ENCODE data around the gene HIPK1.
"Not testable (repeated sequence)": the region's sequence is repeated elsewhere in the genome, so short reads cannot be mapped to it uniquely, and the experiment has no call there.

HIPK1 gene

GRCh38 chr1:114010433-114011184, 81.5 kb downstream of the HIPK1 start:
- no peak for DNase-seq
- H3K27ac ChIP-seq: no peak overlapping the region

GRCh38 chr1:114011796-114012195, 82.7 kb downstream of the HIPK1 start:
- no peak for DNase-seq
- Histone ChIP-seq H3K27ac (no peak overlapping the region), H3K27me3 (ENCODE audit: insufficient read depth, low read depth, severe bottlenecking) (no peaks in the 10 kb centered on the region), H3K36me3 (no peaks in the 10 kb centered on the region), H3K4me3 (ENCODE audit: low read depth, low read length) (no peak overlapping the region), H3K9me3 (ENCODE audit: severe bottlenecking) (no peaks in the 10 kb centered on the region)
- no peak for TF ChIP-seq CTCF (IDR thresholded peaks at IDR 0.05; ENCODE audit: low read depth, low read length)

More at GRCh38 chr1:114010433-114011184, 81.5 kb downstream of the HIPK1 start:
- Histone ChIP-seq H3K9me3 (ENCODE audit: severe bottlenecking) (no peaks in the 10 kb centered on the region), H3K36me3 (no peaks in the 10 kb centered on the region), H3K27me3 (ENCODE audit: insufficient read depth, low read depth, severe bottlenecking) (no peaks in the 10 kb centered on the region), H3K4me3 (ENCODE audit: low read depth, low read length) (no peak overlapping the region)
- TF ChIP-seq CTCF (IDR thresholded peaks at IDR 0.05; ENCODE audit: low read depth, low read length): no peak

GRCh38 chr1:114015075-114015474, 86.0 kb downstream of the HIPK1 start:
- Histone ChIP-seq H3K9me3 (ENCODE audit: severe bottlenecking) (peaks cover 3% of the 10 kb centered on the region), H3K4me3 (ENCODE audit: low read depth, low read length) (no peak overlapping the region), H3K27ac (no peak overlapping the region), H3K27me3 (ENCODE audit: insufficient read depth, low read depth, severe bottlenecking) (no peaks in the 10 kb centered on the region), H3K36me3 (no peaks in the 10 kb centered on the region)
- no peak for TF ChIP-seq CTCF (IDR thresholded peaks at IDR 0.05; ENCODE audit: low read depth, low read length)
- no peak for DNase-seq

GRCh38 chr1:114019724-114020123, 90.6 kb downstream of the HIPK1 start:
- H3K9me3 ChIP-seq (ENCODE audit: severe bottlenecking); DNase-seq; H3K27me3 ChIP-seq (ENCODE audit: insufficient read depth, low read depth, severe bottlenecking); H3K4me3 ChIP-seq (ENCODE audit: low read depth, low read length); H3K27ac ChIP-seq; H3K36me3 ChIP-seq: not testable (repeated sequence)

GRCh38 chr1:114021665-114022099, 92.6 kb downstream of the HIPK1 start:
- Histone ChIP-seq H3K36me3 (no peaks in the 10 kb centered on the region), H3K27me3 (ENCODE audit: insufficient read depth, low read depth, severe bottlenecking) (no peaks in the 10 kb centered on the region), H3K9me3 (ENCODE audit: severe bottlenecking) (peaks cover 3% of the 10 kb centered on the region), H3K27ac (peak overlapping the region; percentile 87), H3K4me3 (ENCODE audit: low read depth, low read length) (peak overlapping the region; percentile 4; the same call in 1 of the 2 replicates)
- peak; percentile 63 for DNase-seq
- TF ChIP-seq CTCF (IDR thresholded peaks at IDR 0.05; ENCODE audit: low read depth, low read length): no peak

GRCh38 chr1:114022877-114023276, 93.8 kb downstream of the HIPK1 start:
- no peak overlapping the region for H3K4me3 ChIP-seq (ENCODE audit: low read depth, low read length)
- no peaks in the 10 kb centered on the region for H3K27me3 ChIP-seq (ENCODE audit: insufficient read depth, low read depth, severe bottlenecking)
- H3K36me3 ChIP-seq: no peaks in the 10 kb centered on the region
- no peak for TF ChIP-seq CTCF (IDR thresholded peaks at IDR 0.05; ENCODE audit: low read depth, low read length)
- peak overlapping the region; percentile 87 for H3K27ac ChIP-seq
- H3K9me3 ChIP-seq (ENCODE audit: severe bottlenecking): peaks cover 3% of the 10 kb centered on the region
- no peak for DNase-seq

All from WERI-Rb-1 (cell line).